ENCODE measurements around the gene DNASE1L2.

The DNASE1L2 gene

DNA sequence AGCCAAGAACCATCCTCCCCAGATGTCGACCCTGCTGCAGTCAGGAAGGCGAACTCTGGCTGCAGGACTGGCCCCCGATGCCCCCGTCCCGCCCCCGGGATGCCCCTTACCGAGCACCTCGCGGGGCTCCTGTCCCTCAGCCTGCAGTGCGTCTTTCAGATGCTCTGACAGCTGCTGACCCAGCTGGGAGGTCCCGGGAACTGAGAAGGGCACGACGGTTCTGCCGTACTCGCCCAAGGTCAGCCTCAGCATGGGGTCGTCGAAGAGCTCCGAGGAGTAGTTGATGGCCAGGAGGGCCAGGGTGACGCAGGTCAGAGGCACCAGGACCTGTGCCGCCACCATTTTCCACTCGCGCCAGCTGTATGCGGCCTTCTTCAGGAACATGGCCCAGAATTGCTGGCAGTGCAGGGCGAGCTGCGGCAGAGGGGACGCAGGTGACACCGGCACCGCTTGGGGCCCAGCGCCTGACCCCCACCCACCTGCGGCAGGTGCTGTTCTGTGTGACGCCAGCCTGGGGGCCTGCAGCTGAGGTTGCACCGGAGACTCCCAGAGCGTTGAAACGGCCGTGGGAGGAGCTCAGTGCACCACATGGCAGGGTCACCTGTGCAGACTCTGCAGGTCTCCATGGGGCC is 51.8 kb downstream of the DNASE1L2 start:
- no peak for DNase-seq (ENCODE audit: low spot score)
